Middle frontal gyrus (tissue), 1 donor: ENCODE measurements around the gene TUBGCP6.
A peak's percentile ranks its signal among the peaks of the same experiment; 100 is the strongest.

Experiments used
- DNase-seq: peaks from one replicate; pipeline ENCODE4 v3.0.0-alpha.2; 2015; ENCODE audit warnings: low spot score; ENCODE audit errors: extremely low spot score

The TUBGCP6 gene, protein sequence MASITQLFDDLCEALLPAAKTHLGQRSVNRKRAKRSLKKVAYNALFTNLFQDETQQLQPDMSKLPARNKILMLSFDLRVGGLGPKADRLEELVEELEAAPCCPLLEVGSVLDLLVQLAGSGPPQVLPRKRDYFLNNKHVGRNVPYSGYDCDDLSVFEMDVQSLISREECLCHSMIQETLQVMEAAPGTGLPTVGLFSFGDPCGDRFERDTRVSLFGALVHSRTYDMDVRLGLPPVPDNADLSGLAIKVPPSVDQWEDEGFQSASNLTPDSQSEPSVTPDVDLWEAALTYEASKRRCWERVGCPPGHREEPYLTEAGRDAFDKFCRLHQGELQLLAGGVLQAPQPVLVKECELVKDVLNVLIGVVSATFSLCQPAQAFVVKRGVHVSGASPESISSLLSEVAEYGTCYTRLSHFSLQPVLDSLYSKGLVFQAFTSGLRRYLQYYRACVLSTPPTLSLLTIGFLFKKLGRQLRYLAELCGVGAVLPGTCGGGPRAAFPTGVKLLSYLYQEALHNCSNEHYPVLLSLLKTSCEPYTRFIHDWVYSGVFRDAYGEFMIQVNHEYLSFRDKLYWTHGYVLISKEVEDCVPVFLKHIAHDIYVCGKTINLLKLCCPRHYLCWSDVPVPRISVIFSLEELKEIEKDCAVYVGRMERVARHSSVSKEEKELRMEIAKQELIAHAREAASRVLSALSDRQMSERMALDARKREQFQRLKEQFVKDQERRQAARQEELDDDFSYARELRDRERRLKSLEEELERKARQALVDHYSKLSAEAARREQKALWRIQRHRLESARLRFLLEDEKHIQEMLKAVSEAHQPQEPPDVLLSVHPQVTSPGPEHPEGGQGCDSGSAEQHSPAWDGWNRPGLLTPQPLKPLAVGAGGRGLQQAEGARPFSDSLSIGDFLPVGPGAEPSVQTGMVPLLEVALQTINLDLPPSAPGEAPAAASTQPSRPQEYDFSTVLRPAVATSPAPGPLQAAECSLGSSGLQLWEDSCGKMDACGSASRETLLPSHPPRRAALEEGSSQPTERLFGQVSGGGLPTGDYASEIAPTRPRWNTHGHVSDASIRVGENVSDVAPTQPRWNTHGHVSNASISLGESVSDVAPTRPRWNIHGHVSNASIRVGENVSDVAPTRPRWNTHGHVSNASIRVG (N-terminal part only)

DNA sequence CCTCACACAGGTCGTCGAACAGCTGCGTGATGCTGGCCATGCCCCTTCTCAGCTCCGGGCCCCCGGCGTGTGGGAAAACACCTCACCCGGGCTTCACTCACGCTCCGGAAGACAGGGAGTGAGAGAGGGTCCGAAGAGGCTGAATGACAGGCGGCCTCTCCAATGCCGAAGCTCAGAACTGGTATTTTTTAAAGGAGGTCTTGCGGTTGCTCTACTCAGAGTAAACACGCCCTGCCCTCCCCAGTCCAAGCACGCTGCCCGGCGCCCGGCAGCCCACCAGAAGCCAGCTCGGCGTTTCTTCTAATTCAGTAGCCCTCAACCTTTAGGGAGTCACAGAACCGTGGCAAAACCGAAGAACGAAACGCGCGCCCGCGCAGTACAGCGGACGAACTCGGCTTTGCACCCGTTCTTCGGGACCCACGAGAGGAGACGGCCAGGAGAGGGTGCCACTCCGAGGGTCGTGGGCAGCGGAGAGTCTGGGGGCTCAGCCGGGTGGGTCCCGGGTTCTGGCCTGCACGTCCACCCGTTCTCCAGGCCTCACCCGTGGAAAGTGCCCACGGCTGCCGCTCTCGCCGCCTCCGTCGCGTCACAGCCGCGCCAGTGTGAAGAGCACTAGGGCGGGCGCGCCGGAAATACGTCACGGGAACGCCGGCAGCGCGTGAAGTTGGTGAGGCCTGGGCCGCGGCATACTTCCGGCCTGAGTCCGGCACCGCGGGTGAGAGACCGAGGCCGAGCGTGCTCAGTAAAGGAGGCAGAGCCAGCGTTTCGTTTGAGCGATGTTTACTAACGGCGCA, at the start of gene TUBGCP6:
TUBGCP6 (minus strand) TSS at position 604 of the 794 bp plus-strand sequence; CDS start at position 40, 564 bp downstream.
- peak; percentile 96 for DNase-seq

DNA sequence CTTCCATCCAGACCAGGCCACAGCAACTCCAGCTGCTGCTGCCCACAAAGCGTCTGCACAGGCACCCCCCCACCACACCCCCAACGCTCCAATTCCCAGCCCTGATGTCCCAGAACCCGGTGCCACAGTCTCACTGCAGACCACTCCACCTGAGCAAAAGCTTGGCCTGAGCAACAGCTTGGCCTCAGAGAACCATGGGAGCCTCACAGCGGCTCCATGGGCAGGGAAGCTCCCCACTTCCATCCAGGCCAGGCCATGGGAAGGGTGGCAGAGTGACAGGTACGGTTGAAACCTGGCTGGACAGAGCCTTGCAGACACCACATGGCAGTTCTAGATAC, 49.5 kb upstream of the TUBGCP6 start:
- no peak for DNase-seq

DNA sequence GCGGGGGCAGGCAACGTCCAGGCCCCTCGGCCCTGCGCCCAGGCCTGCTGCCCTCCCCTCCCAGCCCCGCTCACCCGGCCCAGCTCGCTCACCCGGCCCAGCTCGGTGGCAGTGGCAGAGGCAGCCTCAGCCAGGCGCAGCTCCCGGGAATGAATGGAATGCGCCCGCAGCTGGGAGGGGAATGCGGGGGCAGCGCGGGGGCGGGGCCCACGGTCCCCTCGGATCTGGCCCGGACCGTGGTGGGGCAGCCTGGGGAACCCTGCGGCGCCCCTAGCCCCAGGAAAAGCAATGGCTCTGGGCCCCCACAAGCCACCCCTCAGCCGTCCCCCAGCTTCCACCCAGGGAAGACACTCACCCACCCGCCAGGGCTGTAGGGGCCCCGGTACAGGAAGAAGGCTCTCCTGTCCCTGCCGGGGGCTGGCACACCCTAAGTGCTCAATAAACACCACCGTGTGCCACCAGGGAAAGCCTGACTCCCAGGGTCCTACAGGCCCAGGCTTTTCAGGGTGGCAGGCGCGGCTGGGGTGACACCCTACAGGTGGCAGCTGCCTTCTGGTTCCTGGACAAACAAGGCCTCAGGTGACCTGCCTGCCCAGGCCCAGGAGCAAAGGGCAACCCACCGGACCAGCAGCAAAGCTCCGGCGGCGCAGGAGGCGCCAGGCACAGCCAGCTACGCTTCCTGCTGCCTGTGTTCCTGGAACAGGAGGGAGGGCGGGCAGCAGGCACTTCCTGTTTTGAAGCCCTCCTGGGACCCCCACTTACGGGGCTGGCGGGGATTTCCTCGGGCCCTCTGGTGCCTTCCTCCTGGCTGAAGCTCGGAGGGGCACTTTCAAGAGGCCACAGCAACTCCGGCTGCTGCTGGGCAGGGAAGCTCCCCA, 48.9 kb upstream of the TUBGCP6 start:
- DNase-seq: no peak

DNA sequence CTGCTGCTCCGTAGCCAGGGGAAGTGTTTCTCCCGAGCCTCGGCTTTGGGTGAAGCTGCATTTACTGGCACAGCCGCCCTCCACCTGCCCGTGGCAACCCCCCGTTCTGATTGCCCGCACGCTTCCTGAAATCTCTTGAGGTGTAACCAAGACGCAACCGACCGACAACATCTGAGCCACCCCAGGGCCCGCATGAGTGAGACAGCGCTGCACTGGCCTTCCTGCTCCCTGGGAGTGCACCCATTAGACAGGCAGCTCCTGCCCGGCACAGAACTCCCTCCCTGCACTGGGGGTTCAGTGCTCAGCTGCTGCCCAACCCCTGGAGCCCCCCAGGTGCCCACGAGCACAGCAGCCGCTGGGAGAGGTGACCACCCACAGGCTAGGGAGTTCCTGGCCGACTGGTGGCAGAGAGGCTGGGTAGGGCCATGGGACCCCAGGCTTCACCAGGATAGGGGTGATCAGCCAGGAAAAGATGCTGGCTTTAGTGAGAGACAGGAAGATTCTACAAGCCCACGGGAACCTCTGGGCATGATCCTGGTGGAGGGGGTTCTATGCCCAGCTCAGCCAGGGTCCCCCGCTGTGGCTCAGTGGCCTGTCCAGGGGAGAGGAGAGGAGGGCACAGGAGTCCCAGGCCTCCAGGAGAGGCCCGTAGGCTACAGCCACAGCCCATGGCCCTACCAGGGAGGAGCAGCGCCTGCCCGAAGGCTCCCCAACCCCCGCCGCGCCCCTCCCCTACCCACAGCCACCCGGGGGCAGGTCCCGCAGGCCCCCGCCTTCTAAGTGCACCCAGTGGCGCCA, 48.0 kb upstream of the TUBGCP6 start:
- DNase-seq: no peak

DNA sequence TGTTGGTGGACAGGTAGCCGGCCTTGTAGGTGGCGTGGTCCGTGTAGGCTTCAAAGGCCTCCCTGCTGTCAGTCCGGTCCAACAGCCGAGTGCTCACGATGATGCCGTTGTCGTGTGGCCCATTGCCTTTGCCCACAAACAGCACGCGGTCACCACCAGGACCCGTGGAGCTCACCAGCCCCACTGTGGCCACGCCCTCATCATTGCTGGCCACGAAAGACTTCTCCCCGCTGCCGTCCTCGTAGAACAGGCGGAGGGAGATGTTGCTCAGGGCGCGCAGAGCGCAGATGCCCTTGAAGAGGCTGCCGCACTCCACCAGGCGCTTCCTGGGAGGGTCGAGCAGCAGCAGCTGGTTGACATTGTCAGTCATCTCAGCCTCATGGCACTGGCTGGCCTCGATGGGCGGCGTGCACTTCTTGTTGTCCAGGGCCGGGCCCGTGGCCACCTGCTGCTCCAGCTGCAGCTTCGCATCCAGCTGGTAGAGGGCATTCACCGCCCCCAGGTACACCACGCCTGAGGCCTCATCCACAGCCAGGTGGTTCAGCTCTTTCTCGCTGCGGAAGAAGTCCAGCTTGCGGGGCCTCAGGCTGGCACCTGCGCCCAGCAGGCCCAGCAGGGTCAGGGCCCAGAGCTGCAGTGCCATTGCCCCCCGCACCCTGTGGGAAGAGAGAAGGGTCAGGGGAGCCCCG, 45.3 kb upstream of the TUBGCP6 start:
- no peak for DNase-seq

DNA sequence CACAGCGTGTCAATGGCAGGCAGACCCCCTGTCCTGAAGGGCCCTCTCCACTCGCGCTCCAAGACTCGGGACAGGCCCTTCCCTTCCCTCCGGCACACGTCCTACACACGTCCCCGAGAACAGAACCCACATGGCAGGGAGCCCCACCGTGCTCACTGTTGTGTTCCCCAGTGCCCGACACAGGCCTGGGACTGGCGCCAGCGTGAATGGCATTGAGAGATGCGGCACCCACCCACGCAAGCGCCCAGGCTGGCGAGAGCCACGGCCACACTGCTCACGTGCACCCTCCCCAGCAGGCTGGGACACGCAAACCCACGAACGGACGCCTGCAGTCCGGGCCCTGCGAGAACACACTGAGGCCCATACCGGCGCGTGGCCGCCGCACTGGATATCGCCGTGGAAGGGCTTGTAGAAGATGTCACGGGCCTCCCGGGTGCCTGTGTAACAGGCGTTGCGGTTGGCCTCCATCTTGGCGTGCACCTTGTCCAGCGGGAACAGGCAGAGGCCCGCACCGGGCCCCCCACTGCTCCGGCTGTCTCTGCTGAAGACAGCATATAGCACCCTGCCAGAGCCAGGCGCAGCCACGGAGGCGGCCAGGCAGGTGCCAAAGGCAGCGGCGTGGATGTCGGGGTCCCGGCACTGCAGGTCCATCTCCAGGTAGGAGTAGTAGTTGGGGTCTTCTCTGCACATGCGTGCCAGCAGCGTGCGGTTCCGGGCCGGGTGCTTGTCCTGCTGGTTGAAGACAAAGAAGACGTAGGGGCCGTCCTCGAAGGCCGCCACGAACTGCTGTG, 44.5 kb upstream of the TUBGCP6 start:
- no peak for DNase-seq

DNA sequence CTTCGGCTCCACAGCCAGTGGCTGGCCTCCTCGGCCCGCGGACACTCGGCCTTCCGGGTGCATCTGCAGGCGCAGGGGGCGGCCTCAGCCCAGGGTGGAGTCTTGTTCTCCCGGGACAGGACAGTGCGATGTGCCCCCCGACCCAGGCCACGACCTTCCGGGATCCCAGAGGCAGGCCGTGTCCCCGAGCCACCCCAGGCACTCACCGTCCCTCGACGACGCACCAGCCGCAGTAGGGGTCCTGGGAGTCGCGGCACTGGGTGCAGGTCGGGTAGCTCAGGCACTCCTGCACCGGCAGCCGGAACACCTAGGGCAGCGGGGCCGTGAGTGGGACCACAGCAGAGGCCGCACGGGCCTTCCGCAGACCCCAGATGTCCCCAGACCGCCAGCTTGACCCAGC, 42.9 kb upstream of the TUBGCP6 start:
- DNase-seq: no peak

DNA sequence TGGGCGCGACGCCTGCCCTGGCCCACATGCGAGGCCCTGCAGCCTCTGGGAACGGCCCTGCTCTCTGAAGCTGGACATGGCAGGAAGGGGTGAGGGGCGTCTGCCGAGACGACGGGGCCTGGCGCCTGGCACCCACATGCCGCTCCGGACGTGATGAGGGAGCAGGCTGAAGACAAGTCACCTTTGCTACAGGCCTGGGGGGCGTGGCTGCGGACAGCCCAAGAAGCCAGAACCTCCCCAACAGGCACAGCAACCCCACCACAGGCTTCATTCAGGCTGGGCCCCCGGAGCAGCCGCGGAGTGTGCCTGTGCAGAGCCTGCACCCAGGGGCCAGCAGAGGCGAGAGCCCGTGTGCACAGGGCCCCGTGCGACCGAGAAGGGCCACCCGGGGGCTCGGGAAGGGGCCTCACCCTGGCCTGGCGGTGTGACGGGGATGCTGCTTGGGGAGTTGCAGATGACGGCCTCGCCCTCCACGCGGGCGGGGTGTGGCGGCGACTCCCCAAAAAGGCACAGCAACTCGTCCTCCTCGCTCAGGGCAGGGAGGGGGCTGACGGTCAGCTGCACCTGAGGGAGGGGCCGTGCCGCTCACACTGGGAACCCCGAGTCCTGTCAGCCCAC, 42.0 kb upstream of the TUBGCP6 start:
- no peak for DNase-seq

DNA sequence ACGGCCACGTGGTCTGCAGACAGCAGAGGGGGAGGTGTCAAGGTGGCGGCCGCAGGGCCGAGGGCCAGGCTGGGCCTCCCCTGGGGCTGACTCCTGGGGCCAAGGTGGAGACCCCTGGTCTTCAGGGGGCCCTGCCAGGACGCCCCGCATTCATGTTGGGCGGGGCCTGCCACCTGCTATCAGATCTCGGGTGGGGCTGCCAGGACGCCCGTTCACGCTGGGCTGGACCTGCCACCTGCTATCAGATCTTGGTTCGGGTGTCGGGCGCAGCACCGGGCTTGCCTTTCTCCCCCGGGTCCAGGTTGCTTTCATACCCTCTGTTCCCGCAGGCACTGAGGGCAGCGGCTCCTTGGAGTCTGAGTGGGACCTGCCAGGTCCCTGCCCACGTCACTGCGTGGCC, 41.5 kb upstream of the TUBGCP6 start:
- DNase-seq: no peak

DNA sequence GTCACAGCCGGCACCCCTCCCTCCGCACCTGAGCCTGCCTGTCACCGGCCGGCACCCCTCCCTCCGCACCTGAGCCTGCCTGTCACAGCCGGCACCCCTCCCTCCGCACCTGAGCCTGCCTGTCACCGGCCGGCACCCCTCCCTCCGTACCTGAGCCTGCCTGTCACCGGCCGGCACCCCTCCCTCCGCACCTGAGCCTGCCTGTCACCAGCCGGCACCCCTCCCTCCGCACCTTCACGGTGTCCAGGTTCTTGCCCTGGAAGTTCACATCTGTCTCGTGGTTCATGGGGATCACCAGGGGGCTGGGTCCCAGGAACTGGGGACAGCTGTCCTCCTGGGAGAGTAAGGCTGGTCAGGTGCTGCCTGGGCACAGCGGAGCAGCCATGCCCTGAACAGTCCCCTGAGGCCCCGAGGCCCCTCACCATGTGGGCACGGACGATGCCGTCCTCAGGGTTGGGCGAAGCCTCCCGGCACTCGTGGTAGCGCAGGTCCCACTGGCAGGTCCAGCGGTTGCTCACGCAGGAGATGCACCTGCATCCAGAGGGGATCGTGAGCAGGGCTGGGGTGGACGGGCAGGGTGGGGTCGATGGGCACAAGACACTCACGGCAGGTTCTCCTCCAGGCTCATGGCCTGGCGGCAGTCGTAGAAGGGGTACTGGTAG, 40.9 kb upstream of the TUBGCP6 start:
- no peak for DNase-seq

DNA sequence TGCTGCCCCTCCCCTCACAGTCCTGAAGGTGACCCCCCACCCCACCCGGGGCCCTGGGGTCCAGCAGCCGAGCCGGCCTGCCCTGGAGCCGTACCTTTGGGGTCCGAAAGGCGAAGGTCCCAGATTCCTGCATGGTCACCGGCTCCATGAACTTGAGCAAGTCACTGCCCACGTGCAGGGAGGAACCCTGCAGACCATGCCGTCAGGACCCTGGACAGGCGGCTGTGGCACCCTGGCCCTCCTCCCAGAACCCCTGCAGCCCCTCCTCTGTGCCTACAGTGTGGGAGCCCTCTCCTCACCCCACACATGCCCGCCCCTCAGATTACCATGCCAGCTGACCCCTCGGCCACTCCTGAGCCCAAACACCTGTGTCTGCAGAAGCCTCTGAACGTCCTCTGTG, 39.7 kb upstream of the TUBGCP6 start:
- no peak for DNase-seq

DNA sequence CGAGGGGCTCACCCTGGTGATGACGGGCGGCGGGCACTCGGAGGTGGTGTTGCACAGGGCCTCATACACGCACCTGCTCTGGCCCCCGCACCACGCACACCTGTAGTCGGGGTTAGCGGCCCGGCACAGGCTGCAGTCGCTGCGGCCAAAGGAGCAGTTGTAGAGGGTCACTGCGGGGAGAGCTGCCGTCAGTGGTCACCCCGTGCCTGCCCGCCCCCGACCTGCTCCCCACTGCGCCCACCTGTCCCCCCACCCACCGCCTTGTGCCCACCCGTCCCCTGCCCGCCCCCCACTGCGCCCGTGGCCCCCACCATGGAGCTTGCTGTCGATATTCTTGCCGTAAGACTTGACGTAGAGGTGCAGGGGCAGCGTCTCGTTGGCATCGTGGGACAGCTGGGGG, 39.0 kb upstream of the TUBGCP6 start:
- no peak for DNase-seq

DNA sequence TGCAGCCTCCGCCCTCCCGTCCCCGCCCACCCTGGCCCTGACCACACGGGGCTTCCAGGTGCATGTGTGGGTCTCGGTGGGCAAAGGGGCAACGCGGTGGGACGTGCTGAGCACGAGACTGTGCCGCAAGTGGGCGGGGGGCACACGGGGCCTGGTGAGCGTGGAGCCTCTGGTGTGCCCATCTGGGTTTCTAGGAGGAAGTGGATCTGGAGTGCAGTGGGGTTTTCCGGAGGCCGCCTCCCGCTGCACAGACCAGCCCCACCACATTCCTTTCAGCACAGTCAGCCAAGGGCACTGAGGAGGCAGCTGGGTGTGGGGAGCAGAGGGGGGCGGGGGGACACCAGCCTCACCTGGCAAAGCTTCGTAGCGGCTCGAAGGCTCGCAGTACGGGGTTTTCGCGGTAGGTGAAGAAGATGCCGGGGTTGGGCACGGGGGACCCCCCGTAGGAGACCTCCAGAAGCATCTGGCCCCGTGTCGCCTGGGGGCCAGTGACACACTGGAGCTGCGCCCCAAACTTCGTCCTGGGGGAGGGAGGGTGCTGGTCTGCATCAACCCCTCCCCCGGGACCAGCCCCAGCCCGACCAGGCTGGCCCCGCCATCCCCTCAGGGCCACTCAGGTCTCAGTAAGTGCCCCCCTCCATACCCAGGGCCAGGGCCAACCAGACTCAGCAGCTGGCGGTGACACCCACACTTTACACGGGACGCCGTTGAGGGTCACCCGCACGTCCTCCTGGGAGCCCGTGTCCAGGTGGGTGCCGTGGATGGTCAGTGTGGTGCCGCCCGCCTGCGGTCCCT, 37.7 kb upstream of the TUBGCP6 start:
- DNase-seq: no peak

DNA sequence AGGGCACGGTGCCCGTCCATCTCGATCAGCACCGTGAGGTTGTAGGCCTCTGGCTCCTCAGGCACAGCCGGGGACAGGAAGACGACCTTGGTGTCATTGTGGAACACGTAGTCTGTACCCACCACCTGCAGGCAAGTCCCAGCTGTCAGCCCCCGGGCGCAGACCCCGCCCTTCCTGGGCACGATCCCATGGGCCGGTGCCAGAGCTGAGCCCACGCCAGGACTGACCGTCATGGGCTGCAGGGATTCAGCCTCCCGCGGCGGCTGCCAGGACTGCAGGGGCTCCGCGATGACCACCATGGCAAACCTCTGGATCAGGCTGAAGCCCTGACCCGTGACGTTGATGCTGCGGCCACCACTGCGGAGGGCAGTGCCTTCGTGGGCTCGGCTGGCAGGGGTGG, 37.1 kb upstream of the TUBGCP6 start:
- no peak for DNase-seq

DNA sequence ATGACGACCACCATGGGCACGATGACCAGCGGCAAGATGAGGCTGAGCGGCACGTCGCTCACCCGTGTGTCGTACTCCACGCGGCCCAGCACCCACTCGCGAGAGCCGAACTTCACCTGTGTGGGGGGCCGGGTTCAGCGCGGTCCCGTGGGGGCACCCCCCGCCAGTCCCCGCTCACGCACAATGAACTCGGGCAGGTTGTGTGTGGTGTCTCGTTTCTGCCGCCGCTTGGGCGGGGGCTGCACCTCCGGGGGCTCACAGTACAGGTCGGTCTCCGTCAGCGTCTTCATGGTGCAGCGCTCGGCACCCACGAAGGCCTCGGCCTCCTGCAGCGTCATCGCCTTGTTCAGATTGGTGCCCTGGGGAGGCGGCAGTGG, 36.5 kb upstream of the TUBGCP6 start:
- DNase-seq: no peak

DNA sequence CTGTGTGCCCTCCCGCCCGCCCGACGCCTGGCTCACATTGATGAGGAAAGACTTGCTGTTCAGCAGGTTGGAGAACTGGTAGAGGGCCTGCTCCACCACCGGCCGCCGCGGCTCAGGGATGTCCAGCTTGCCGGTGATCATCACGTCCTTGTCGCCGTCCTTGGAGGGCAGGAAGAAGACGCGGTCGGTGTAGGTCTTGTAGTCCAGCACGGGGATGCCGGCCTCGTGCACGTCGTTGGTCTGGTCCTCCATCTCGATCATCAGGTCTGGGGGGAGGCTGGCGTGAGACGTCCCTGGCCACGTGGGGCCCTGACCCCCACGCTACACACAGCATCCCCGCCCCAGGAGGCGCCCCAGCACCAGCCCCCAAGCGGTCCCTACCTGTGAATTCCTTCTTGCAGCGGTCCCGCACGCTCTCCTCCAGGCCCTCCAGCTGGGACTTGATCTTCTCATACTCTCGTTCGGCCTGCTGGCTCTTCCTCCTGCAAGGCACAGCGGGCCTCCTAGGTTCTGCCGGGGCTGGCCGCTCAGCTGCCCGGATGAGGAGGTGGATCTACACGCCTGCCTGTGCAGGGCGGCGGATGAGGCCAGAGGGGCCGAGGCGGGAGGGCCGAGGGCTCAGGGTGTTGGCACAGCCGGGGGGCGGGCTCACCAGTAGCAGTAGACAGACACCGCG, 36.0 kb upstream of the TUBGCP6 start:
- DNase-seq: no peak
